ENCODE measurements around the gene AMPH.

DNA sequence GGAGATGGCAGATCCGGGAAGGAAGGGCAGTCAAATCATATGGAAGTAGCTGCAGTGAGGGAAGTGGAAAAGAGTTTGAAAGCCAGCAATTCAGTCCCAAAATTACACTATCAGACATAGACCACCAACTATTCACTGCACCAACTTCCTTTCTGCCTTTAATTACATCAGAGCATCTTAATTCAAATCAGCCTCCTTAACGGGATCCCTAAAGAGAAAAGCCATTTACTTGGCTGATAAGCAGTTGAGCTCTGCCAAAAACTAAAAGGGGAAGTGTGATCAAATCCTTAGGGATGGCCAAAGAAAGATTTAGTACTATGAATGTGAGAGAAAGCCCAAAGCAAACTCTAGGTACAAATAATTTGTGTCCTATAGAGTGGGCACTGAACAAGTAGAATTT lies 110.4 kb downstream of the AMPH start:
- TF ChIP-seq CTCF (conservative IDR thresholded peaks at IDR 0.05 in 1 of 2, IDR thresholded peaks at IDR 0.05 in 1 of 2; ENCODE audit: low read depth in 1 of 2, low read length in 2 of 2) (no peak), EZH2 (IDR thresholded peaks at IDR 0.05; ENCODE audit: low read length, missing control alignments) (no peak)
